ENCODE data around the gene PRDX5.

PRDX5 gene

GRCh38 chr11:64296236-64296635, 21.7 kb upstream of the PRDX5 start:
- no peak for TF ChIP-seq CTCF (IDR thresholded peaks at IDR 0.05; ENCODE audit: control insufficient read depth, extremely low read depth, insufficient read depth)
- H3K4me3 ChIP-seq (ENCODE audit: low read depth, low read length), result no peak overlapping the region
- DNase-seq (ENCODE audit: low read depth), result no peak

GRCh38 chr11:64296830-64297698, 20.9 kb upstream of the PRDX5 start:
- H3K4me3 ChIP-seq (ENCODE audit: low read depth, low read length), result no peak overlapping the region
- no peak for DNase-seq (ENCODE audit: low read depth)
- no peak for TF ChIP-seq CTCF (IDR thresholded peaks at IDR 0.05; ENCODE audit: control insufficient read depth, extremely low read depth, insufficient read depth)

- no peak for TF ChIP-seq CTCF (IDR thresholded peaks at IDR 0.05; ENCODE audit: control insufficient read depth, extremely low read depth, insufficient read depth)
- DNase-seq (ENCODE audit: low read depth), result no peak
Observed at GRCh38 chr11:64297699-64298358, 20.1 kb upstream of the PRDX5 start.

GRCh38 chr11:64298966-64299846, 18.7 kb upstream of the PRDX5 start:
- TF ChIP-seq CTCF (IDR thresholded peaks at IDR 0.05; ENCODE audit: control insufficient read depth, extremely low read depth, insufficient read depth), result no peak
- no peak overlapping the region for H3K4me3 ChIP-seq (ENCODE audit: low read depth, low read length)
- DNase-seq (ENCODE audit: low read depth), result no peak

More at GRCh38 chr11:64297699-64298358, 20.1 kb upstream of the PRDX5 start:
- H3K4me3 ChIP-seq (ENCODE audit: low read depth, low read length), result no peak overlapping the region

- no peak for DNase-seq (ENCODE audit: low read depth)
- TF ChIP-seq CTCF (IDR thresholded peaks at IDR 0.05; ENCODE audit: control insufficient read depth, extremely low read depth, insufficient read depth), result no peak
- H3K4me3 ChIP-seq (ENCODE audit: low read depth, low read length), result peak within 1 kb of the TSS; percentile 25
Observed at GRCh38 chr11:64299847-64300648, 17.9 kb upstream of the PRDX5 start, which contains the start of gene CATSPERZ. Gene CATSPERZ (plus strand): TSS chr11:64300358. CDS start chr11:64300411, 53 bp downstream.
